Epithelial cell of proximal tubule (primary cell): ENCODE results near the gene NR1H3. TPM values are rescaled to one million over a fixed set of nuclear protein-coding genes. Genes with fewer than 3 reads are reported as not detected.

Source experiments
- DNase-seq: peaks from one replicate; pipeline ENCODE4 v3.0.0-alpha.2; 2011; ENCODE audit warnings: low read depth
- H3K4me3 ChIP-seq: 2 replicates; pipeline ENCODE4 v1.5.1; 2011; ENCODE audit warnings: low read depth, mild to moderate bottlenecking, low read length
- total RNA-seq: library from RNA; depleted of rRNA; stranded (reverse); fragments of >200 nt; gene quantifications from 2 replicates; pipeline ENCODE4 v1.2.3, GENCODE V29; 2015
- TF ChIP-seq, protein P1 (sequence below): conservative IDR thresholded peaks from 2 replicates; pipeline ENCODE4 v1.5.1; 2012; ENCODE audit warnings: low read depth, mild to moderate bottlenecking, low read length

Gene NR1H3
- total RNA-seq, 1 donor from 2014 or later, result 9.6 TPM

GRCh38 chr11:47318166-47318565 is 60.4 kb downstream of the NR1H3 start:
- no peak overlapping the region for H3K4me3 ChIP-seq
- DNase-seq, result no peak
- TF ChIP-seq, protein P1, sequence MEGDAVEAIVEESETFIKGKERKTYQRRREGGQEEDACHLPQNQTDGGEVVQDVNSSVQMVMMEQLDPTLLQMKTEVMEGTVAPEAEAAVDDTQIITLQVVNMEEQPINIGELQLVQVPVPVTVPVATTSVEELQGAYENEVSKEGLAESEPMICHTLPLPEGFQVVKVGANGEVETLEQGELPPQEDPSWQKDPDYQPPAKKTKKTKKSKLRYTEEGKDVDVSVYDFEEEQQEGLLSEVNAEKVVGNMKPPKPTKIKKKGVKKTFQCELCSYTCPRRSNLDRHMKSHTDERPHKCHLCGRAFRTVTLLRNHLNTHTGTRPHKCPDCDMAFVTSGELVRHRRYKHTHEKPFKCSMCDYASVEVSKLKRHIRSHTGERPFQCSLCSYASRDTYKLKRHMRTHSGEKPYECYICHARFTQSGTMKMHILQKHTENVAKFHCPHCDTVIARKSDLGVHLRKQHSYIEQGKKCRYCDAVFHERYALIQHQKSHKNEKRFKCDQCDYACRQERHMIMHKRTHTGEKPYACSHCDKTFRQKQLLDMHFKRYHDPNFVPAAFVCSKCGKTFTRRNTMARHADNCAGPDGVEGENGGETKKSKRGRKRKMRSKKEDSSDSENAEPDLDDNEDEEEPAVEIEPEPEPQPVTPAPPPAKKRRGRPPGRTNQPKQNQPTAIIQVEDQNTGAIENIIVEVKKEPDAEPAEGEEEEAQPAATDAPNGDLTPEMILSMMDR, result no peak

Other genes with a start within 250 kb of the NR1H3 start
- gene ARFGAP2, start 81.1 kb upstream of the NR1H3 start, total RNA-seq, result 94.0 and 97.3 TPM in 2 replicates
- gene PACSIN3, start 71.6 kb upstream of the NR1H3 start, total RNA-seq, result 66.7 and 74.4 TPM in 2 replicates
- gene DDB2, start 43.0 kb upstream of the NR1H3 start, total RNA-seq, result 30.0 and 50.2 TPM in 2 replicates
- gene ACP2, start 9.2 kb upstream of the NR1H3 start, total RNA-seq, result 28.2 and 32.3 TPM in 2 replicates
- gene MADD, start 12.1 kb downstream of the NR1H3 start, total RNA-seq, result 14.0 and 24.7 TPM in 2 replicates
- gene MYBPC3, start 94.7 kb downstream of the NR1H3 start, total RNA-seq, result not detected in 2 replicates
- not detected in 2 replicates for gene SPI1, start 120.6 kb downstream of the NR1H3 start, total RNA-seq
- 64.5 and 73.5 TPM in 2 replicates for gene SLC39A13, start 150.6 kb downstream of the NR1H3 start, total RNA-seq
- gene PSMC3, start 168.4 kb downstream of the NR1H3 start, total RNA-seq, result 169 and 319 TPM in 2 replicates
- not detected in 2 replicates for gene RAPSN, start 191.1 kb downstream of the NR1H3 start, total RNA-seq